B cell (primary cell): ENCODE measurements around the gene UGT1A5.

Experiments
- CTCF ChIP-seq: fragments of 200-600 bp; IDR thresholded peaks from one replicate; pipeline ENCODE4 v1.8.0; 2022; ENCODE audit warnings: antibody characterized with exemption, mild to moderate bottlenecking
- EZH2 ChIP-seq: IDR thresholded peaks from 2 replicates; pipeline ENCODE4 v1.6.1; 2012; ENCODE audit warnings: borderline replicate concordance, low read depth, mild to moderate bottlenecking, moderate library complexity, low read length; ENCODE audit not compliant: insufficient read depth, poor library complexity, severe bottlenecking

DNA sequence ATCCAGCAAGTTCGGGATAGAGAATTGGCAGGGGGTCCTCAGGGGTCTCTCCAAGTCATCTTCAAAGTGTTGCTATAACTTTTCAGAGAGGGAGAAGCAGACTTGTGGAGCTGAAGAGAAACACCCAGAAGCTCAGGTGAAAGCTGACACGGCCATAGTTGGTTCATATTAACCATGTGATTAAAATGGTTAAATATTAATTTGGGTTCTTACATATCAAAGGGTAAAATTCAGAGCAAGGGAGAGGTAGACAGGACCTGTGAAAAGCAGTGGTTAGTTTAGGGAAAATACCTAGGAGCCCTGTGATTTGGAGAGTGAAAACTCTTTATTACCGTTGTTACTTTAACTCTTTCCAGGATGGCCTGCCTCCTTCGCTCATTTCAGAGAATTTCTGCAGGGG, 20.1 kb upstream of the UGT1A5 start, which contains the start of gene UGT1A6:
- TF ChIP-seq CTCF: no peak
- no peak for TF ChIP-seq EZH2
